Type B pancreatic cell (in vitro differentiated cells): ENCODE results near the gene TUBA3E. TPM values are rescaled to one million over a fixed set of nuclear protein-coding genes. Genes with fewer than 3 reads are reported as not detected.
"Not testable (repeated sequence)": the region's sequence is repeated elsewhere in the genome, so short reads cannot be mapped to it uniquely, and the experiment has no call there.

Experiments
- DNase-seq: peaks from one replicate; pipeline ENCODE4 v3.0.0; 2021; ENCODE audit warnings: mixed read lengths; ENCODE audit not compliant: unreplicated experiment; ENCODE audit errors: extremely low spot score
- H3K27ac Mint-ChIP-seq: 2 replicates; pipeline ENCODE4 v1.8.0; 2021; ENCODE audit warnings: mild to moderate bottlenecking, mixed read lengths
- H3K27me3 Mint-ChIP-seq: 2 replicates; pipeline ENCODE4 v1.8.0; 2021; ENCODE audit warnings: mixed read lengths
- H3K36me3 Mint-ChIP-seq: 2 replicates; pipeline ENCODE4 v1.8.0; 2021; ENCODE audit warnings: mixed read lengths
- H3K4me1 Mint-ChIP-seq: one replicate; pipeline ENCODE4 v1.8.0; 2021; ENCODE audit warnings: mixed read lengths; ENCODE audit not compliant: unreplicated experiment
- H3K4me3 Mint-ChIP-seq: 2 replicates; pipeline ENCODE4 v1.8.0; 2021; ENCODE audit warnings: mild to moderate bottlenecking, mixed read lengths
- H3K9me3 Mint-ChIP-seq: 2 replicates; pipeline ENCODE4 v1.8.0; 2021; ENCODE audit warnings: mixed read lengths
- total RNA-seq: library from RNA; stranded (reverse); gene quantifications from 2 replicates; pipeline ENCODE4 v1.2.1, GENCODE V29; 2021; ENCODE audit warnings: low replicate concordance
- TF ChIP-seq, protein P1 (sequence below): fragments of 200-600 bp; sonication (generic); conservative IDR thresholded peaks from 2 replicates; pipeline ENCODE4 v1.5.0; 2021; ENCODE audit warnings: antibody characterized with exemption, mild to moderate bottlenecking

TUBA3E gene
- total RNA-seq, 1 donor from 2014 or later: not detected

DNA sequence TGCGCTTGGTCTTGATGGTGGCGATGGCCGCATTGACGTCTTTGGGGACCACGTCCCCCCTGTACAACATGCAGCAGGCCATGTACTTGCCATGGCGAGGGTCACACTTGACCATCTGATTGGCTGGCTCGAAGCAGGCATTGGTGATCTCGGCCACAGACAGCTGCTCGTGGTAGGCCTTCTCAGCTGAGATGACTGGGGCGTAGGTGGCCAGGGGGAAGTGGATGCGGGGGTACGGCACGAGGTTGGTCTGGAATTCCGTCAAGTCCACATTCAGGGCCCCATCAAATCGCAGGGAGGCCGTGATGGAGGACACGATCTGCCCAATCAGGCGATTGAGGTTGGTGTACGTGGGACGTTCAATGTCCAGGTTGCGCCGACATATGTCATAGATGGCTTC is 4.4 kb downstream of the TUBA3E start:
- not testable (repeated sequence) for H3K4me1 Mint-ChIP-seq, H3K27me3 Mint-ChIP-seq, DNase-seq, H3K9me3 Mint-ChIP-seq, H3K36me3 Mint-ChIP-seq, H3K4me3 Mint-ChIP-seq, H3K27ac Mint-ChIP-seq

DNA sequence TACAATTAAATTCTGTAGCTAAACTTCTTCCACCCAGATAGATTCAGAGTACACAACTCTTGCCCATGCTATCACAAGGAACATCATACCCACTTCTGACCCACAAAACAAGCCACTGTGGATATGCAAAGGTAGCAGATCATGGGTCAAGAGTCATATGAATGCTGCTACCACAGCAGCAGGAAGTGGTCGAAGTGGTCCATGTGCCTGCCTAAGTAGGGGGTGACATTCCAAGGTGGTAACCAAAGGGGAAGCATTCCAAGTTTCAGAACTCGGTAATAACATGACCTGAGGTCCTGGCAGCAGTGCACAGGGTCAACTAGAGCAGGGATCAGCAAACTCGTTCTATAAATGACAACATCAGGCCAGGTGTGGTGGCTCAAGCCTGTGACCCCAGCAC is 5.8 kb downstream of the TUBA3E start:
- not testable (repeated sequence) for DNase-seq, H3K27ac Mint-ChIP-seq, H3K27me3 Mint-ChIP-seq, H3K9me3 Mint-ChIP-seq, H3K4me1 Mint-ChIP-seq, H3K4me3 Mint-ChIP-seq, H3K36me3 Mint-ChIP-seq

DNA sequence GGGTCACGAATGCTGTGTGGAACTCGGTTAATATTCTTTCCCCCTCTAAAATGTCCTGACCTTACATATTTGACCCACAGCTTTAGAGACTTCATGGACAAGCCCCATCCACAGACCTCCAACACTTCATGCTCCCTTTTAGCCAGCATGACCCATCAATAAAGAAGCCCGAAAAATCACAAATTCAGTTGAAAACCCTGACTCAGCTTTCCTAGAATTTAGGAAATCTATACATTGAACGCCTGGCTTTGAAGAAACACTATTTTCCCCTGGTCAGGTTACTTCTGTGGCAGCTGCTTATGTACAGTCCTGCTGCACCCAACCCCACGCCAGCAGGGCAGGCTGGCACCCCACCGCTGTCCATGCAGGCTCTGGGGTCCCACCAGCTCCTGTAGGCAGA is 6.9 kb downstream of the TUBA3E start:
- not testable (repeated sequence) for H3K4me3 Mint-ChIP-seq, H3K27me3 Mint-ChIP-seq, H3K4me1 Mint-ChIP-seq, DNase-seq, H3K27ac Mint-ChIP-seq, H3K36me3 Mint-ChIP-seq, H3K9me3 Mint-ChIP-seq

DNA sequence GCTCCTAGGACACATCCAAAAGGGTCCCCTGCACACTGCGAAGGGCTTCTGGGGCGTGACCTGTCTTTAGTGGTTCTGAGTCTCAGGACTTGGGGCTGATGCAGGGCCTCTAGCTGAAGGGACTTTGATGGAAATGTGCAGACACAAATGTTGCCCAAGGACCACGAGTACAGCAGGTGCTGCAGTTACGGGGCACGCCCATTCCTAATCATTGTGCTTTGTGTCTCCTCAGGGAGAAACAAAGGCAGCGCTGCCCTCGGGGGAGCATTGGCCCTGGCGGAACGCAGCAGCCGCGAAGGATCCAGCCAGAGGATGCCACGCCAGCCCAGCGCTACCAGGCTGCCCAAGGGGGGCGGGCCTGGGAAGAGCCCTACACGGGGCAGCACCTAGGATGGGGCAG is 8.0 kb downstream of the TUBA3E start:
- Mint-ChIP-seq H3K27me3 (no peaks in the 10 kb centered on the region), H3K4me1 (no peaks in the 10 kb centered on the region), H3K36me3 (no peaks in the 10 kb centered on the region), H3K9me3 (no peaks in the 10 kb centered on the region), H3K27ac (no peak overlapping the region), H3K4me3 (no peak overlapping the region)
- no peak for DNase-seq
- TF ChIP-seq, protein P1, sequence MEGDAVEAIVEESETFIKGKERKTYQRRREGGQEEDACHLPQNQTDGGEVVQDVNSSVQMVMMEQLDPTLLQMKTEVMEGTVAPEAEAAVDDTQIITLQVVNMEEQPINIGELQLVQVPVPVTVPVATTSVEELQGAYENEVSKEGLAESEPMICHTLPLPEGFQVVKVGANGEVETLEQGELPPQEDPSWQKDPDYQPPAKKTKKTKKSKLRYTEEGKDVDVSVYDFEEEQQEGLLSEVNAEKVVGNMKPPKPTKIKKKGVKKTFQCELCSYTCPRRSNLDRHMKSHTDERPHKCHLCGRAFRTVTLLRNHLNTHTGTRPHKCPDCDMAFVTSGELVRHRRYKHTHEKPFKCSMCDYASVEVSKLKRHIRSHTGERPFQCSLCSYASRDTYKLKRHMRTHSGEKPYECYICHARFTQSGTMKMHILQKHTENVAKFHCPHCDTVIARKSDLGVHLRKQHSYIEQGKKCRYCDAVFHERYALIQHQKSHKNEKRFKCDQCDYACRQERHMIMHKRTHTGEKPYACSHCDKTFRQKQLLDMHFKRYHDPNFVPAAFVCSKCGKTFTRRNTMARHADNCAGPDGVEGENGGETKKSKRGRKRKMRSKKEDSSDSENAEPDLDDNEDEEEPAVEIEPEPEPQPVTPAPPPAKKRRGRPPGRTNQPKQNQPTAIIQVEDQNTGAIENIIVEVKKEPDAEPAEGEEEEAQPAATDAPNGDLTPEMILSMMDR: no peak

DNA sequence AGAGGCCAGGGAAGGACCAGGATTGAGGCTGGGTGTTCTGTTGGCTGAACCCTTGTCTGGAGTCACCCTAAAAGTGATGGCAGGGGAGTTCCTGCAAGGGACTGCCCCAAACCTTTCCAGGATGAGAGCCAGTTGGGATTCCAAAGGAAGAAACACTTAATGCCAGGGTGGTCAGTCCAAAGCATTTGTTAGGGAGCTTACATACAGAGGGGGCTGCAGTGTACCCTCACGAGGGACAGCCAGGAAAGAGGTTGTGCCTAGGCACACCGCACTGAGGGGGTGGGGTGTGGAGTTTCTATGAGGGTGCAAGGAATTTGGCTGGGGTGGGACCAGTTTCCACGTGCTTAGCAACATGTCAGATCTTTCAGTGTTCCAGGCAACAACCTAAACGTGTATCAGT is 9.3 kb downstream of the TUBA3E start:
- not testable (repeated sequence) for H3K27ac Mint-ChIP-seq, H3K4me1 Mint-ChIP-seq, DNase-seq, H3K4me3 Mint-ChIP-seq, H3K27me3 Mint-ChIP-seq, H3K36me3 Mint-ChIP-seq, H3K9me3 Mint-ChIP-seq

DNA sequence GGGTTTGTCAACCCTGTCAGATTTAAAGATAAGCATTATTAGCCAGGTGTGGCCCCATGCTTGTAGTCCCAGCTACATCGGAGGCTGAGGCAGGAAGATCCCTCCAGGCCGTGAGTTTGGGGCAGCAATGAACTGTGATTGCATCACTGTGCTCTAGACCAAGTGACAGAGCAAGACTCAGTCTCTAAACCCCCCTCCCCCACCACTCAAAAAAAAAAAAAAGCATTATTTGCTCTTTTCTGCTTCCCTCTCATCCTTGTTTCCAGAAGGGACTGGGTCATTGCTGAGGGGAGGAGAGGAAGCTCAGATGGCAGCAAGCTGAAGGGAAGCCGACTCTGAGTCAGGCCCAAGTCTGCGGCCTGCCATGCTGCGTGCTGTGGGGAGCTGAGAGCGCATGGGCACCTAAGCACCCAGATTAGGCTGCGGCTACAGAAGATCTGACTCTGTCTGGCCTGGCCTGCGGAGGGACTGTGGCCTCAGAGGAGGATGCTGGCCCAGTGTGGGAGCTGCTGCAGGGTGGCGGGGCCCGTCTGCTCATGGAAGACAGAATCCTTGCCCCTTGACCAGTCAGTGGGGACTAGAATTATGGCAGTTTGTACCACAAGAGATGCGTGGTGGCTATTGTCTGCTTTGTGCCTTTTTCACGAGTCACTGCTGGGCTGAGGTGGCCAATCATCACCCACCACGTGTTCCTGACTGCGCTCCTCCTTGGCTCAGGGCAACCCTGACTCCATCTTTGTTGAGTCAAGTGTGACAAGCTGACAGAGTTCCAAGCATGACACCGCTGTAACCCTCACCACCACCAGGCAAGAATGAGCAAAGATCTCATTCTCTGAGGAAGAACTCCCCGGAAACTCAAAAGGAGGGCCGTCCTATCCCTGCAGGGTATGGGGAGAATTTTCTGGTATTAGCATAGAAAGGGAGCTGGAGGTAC is 10.1 kb downstream of the TUBA3E start:
- not testable (repeated sequence) for H3K27ac Mint-ChIP-seq, H3K36me3 Mint-ChIP-seq, H3K27me3 Mint-ChIP-seq, H3K9me3 Mint-ChIP-seq, H3K4me3 Mint-ChIP-seq, DNase-seq, H3K4me1 Mint-ChIP-seq

DNA sequence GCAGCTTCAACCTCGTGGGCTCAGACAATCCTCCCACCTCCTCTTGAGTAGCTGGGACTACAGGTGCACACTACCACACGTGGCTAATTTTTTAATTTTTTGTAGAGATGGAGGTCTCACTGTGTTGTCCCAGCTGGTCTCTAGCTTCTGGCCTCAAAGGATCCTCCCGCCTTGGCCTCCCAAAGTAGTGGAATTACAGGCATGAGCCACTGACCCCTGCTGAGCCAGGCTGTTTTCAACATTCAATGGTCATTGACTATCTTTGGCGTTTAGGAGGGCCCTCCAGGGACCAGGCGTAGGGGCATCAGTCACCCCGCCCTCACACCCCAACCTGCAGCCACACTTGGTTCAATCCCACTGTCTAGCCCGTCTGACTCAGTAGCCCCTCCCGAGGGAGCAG is 11.0 kb downstream of the TUBA3E start:
- Mint-ChIP-seq H3K4me1 (peaks cover 4% of the 10 kb centered on the region), H3K4me3 (no peak overlapping the region), H3K36me3 (no peaks in the 10 kb centered on the region), H3K27ac (no peak overlapping the region), H3K27me3 (no peaks in the 10 kb centered on the region), H3K9me3 (no peaks in the 10 kb centered on the region)
- TF ChIP-seq, protein P1: no peak
- DNase-seq: no peak

DNA sequence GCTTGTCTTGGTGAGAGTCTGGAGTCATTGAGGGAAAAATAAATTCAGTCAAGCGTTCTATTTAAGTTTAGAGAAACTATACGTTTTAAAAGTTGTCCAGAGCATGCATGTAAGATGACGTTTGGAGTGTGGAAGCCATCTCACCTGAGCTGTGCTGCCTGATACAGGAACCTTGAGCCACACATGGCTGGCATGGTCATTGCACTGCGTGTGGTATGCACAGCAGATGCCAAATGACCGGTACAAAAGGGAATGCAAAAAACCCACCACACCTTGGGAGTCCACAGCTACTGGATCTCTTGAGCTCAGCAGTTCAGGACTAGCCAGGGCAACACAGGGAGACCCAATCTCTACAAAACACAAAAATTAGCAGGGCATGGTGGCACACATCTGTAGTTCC is 11.8 kb downstream of the TUBA3E start:
- no peak overlapping the region for H3K4me3 Mint-ChIP-seq
- H3K9me3 Mint-ChIP-seq: no peaks in the 10 kb centered on the region
- H3K36me3 Mint-ChIP-seq: no peaks in the 10 kb centered on the region
- H3K27me3 Mint-ChIP-seq: no peaks in the 10 kb centered on the region
- peaks cover 4% of the 10 kb centered on the region for H3K4me1 Mint-ChIP-seq
- no peak overlapping the region for H3K27ac Mint-ChIP-seq
- TF ChIP-seq, protein P1: no peak
- DNase-seq: no peak
